VCaP (cell line): ENCODE measurements around the gene GRIA4.

Experiments used
- H3K27ac ChIP-seq: fragments of 450-650 bp; 2 replicates; pipeline ENCODE4 v1.5.1; 2017
- TF ChIP-seq, protein P1 (sequence below): fragments of 450-650 bp; conservative IDR thresholded peaks from 2 replicates; pipeline ENCODE4 v1.5.1; 2017; ENCODE audit warnings: mild to moderate bottlenecking, moderate library complexity

Gene GRIA4

DNA sequence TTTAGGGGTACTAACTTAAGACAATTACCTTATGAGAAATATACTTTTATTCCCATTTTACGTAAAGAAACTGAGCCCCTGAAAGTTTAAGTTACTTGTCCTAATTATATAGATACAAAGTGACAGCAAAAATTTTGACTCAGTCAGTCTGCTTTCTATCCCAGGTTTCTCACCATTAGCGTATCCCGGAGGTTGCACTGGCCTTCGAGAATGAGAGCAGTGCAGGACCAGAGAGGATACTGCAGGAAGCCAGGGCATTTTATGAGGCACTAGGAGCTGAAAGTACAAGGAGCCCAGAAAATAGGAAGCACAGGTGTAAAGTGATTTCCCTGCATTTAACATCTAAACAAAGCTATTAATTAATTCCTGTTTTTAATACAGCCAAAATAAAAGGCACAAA, 55.4 kb downstream of the GRIA4 start:
- H3K27ac ChIP-seq, result no peak overlapping the region
- TF ChIP-seq, protein P1, sequence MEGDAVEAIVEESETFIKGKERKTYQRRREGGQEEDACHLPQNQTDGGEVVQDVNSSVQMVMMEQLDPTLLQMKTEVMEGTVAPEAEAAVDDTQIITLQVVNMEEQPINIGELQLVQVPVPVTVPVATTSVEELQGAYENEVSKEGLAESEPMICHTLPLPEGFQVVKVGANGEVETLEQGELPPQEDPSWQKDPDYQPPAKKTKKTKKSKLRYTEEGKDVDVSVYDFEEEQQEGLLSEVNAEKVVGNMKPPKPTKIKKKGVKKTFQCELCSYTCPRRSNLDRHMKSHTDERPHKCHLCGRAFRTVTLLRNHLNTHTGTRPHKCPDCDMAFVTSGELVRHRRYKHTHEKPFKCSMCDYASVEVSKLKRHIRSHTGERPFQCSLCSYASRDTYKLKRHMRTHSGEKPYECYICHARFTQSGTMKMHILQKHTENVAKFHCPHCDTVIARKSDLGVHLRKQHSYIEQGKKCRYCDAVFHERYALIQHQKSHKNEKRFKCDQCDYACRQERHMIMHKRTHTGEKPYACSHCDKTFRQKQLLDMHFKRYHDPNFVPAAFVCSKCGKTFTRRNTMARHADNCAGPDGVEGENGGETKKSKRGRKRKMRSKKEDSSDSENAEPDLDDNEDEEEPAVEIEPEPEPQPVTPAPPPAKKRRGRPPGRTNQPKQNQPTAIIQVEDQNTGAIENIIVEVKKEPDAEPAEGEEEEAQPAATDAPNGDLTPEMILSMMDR, result no peak

DNA sequence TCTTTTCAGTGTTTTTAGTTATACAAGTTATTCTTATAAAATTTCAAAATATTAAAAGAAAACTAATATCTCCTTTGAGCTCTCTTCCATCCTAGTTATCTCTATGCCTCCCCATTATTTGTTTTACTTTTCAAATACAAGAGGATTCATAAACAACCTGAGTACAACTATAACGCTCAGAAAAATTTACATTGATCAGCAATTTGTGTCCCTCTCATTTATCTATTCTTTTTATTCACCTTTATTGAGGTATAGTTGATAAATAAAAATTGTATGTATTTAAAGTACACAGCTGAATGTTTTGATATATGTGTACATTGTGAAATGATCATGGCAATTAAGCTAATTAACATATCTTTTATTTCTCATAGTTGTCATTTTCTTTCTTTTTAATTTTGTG, 57.6 kb downstream of the GRIA4 start:
- no peak overlapping the region for H3K27ac ChIP-seq
- TF ChIP-seq, protein P1, result no peak

DNA sequence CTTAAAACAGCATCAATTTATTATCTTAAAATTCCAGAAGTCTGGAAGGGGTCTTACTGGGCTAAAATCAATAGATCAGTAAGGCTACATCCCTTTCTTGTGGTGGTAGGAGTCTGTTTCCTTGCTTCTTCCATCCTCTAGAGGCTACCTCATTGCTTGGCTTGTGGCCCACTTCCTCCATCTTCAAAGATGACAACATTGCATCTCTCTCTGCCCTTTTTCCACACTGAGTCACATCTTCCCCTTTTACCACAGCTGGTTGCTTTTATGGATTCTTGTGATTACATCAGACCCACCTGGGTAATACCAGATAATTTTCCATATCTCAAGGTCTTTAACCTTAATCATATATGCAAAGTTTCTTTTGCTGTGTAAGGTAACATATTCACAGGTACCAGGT, 60.9 kb downstream of the GRIA4 start:
- TF ChIP-seq, protein P1, result no peak
- H3K27ac ChIP-seq, result no peak overlapping the region

DNA sequence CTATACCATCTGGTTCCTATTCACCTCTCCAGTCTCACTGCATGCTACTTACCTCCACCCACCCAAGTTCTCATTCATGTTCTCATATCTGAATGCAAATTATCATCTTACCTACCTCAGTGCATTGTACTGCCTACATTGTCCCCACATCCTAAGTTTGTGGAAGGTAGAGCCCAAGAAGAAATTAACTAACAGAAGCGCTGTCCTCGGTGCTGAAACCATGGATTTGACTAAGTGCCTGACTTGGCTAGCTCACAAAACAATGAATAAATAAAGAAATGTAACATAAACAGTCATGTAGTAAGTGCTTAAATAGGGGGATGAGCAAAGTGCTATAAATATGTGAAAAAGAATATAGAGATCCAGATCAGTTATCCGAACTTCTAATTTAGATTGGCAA, 63.2 kb downstream of the GRIA4 start:
- TF ChIP-seq, protein P1, result no peak
- H3K27ac ChIP-seq, result no peak overlapping the region

DNA sequence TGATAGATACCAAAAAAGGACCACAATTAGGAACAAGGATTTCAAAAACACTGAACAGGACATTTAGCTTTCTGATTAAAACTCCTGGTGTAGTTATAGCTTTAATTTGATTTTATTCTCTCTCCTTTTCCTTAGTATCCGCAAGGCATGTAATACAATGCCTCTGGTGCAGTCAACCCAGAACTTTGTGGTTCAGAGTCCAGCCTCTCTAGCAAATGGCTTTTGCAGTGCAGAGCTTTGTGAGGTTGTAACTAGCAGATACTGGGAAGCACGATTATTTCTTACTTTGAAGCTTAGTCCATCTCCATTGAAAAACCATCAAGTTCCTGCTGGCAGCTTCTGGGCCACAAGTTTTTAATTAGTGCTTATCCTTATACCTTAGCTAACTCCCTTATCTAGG, 79.8 kb downstream of the GRIA4 start:
- TF ChIP-seq, protein P1, result no peak

DNA sequence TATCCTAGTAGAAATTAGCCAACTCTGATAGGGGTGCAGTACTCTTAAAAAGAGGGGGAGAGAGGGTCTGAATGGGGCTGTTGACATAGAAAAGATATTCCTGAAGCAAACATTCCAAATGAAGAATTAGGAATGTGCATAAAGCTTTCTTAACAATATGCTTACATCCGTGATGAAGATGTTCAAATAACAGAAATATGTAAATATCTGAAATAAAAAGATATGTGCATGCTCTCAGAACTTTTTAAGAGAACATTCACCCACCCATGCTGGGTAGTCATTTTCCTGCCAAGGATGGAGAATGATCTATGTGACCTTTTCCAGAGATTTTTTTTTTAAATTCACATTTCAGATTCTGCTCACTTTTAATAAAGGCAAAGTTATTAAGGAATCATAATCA, 80.6 kb downstream of the GRIA4 start:
- H3K27ac ChIP-seq, result no peak overlapping the region
- TF ChIP-seq, protein P1, result no peak

More for the DNA sequence above, 79.8 kb downstream of the GRIA4 start:
- H3K27ac ChIP-seq, result no peak overlapping the region

DNA sequence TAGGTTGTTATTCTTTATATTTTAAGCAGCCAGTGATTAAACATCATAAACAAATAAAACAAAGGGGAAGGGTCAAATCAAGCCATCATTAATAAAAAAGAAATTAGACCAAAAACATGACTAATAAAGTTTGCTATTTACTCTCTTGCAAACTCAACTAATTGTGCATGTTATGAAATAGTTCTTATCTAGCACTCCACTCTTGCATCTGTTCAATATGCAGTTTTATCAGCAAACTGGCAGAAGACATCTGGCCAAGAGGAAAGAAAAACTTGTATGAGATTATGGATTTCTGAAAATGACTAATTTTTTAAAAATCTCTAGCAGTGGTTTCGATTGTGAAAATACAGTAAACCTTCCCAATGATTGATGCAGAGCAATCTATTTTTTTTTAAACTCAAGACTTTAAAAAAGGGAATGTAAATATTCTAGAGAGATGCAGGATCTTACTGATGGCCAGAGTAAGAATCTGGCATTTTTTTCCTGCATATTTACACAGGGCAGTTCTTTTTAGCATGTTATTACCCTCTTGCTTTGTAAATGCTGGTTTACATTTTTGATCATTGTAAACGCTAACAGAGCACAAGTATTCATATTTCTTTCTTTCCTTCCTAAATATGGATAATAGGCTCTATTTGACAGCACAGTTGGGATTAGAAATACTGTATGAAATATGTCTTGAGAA, 83.3 kb downstream of the GRIA4 start:
- TF ChIP-seq, protein P1, result no peak
- no peak overlapping the region for H3K27ac ChIP-seq
